ENCODE results near the gene ZFPM1.

GRCh38 chr16:88471115-88471514 lies 18.0 kb downstream of the ZFPM1 start:
- TF ChIP-seq, protein P1, sequence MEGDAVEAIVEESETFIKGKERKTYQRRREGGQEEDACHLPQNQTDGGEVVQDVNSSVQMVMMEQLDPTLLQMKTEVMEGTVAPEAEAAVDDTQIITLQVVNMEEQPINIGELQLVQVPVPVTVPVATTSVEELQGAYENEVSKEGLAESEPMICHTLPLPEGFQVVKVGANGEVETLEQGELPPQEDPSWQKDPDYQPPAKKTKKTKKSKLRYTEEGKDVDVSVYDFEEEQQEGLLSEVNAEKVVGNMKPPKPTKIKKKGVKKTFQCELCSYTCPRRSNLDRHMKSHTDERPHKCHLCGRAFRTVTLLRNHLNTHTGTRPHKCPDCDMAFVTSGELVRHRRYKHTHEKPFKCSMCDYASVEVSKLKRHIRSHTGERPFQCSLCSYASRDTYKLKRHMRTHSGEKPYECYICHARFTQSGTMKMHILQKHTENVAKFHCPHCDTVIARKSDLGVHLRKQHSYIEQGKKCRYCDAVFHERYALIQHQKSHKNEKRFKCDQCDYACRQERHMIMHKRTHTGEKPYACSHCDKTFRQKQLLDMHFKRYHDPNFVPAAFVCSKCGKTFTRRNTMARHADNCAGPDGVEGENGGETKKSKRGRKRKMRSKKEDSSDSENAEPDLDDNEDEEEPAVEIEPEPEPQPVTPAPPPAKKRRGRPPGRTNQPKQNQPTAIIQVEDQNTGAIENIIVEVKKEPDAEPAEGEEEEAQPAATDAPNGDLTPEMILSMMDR (IDR thresholded peaks at IDR 0.05), result no peak
- TF ChIP-seq ZFX (IDR thresholded peaks at IDR 0.05; ENCODE audit: borderline replicate concordance), result no peak

Data from 22Rv1 (cell line).